GM19035 (cell line): ENCODE results near the gene NOC2L.

Source experiments
- ATAC-seq: cut with Tn5 transposase; IDR thresholded peaks from one replicate; pipeline ENCODE4 v1.9.1; 2021; ENCODE audit not compliant: unreplicated experiment

NOC2L gene

GRCh38 chr1:931380-932172 is 27.5 kb downstream of the NOC2L start:
- ATAC-seq, result no peak

- ATAC-seq, result no peak
Measured at GRCh38 chr1:930633-931138, 28.4 kb downstream of the NOC2L start.

- no peak for ATAC-seq
Measured at GRCh38 chr1:929712-930632, 29.1 kb downstream of the NOC2L start.

- no peak for ATAC-seq
Measured at GRCh38 chr1:928825-929661, 30.0 kb downstream of the NOC2L start.

- ATAC-seq, result no peak
Measured at GRCh38 chr1:927748-928147, 31.3 kb downstream of the NOC2L start.

GRCh38 chr1:927234-927633 is 31.8 kb downstream of the NOC2L start:
- no peak for ATAC-seq

- no peak for ATAC-seq
Measured at GRCh38 chr1:925561-926421, 33.3 kb downstream of the NOC2L start.

GRCh38 chr1:924656-925560 is 34.1 kb downstream of the NOC2L start:
- no peak for ATAC-seq

GRCh38 chr1:923991-924655 is 34.9 kb downstream of the NOC2L start:
- no peak for ATAC-seq

- no peak for ATAC-seq
Measured at GRCh38 chr1:923131-923990, 35.7 kb downstream of the NOC2L start, which contains the start of gene SAMD11. TSS of gene SAMD11 (plus strand) at chr1:923923. CDS start at chr1:924432, 509 bp downstream.

GRCh38 chr1:921011-921837 is 37.8 kb downstream of the NOC2L start:
- ATAC-seq, result no peak

GRCh38 chr1:920521-920920 is 38.5 kb downstream of the NOC2L start:
- no peak for ATAC-seq

- no peak for ATAC-seq
Measured at GRCh38 chr1:920010-920409, 39.0 kb downstream of the NOC2L start.

GRCh38 chr1:919271-919872 is 39.7 kb downstream of the NOC2L start:
- ATAC-seq, result no peak

- ATAC-seq, result no peak
Measured at GRCh38 chr1:918843-919242, 40.2 kb downstream of the NOC2L start.

- ATAC-seq, result no peak
Measured at GRCh38 chr1:918353-918752, 40.7 kb downstream of the NOC2L start.
